Gastroesophageal sphincter (tissue), 3 donors: ENCODE results near the gene TAOK3.

ENCODE experiments used
- CTCF ChIP-seq, 4 experiments: fragments of 200-600 bp in 2 of 4; fragments of 450-650 bp in 2 of 4; sonication (generic) in 1 of 4; IDR thresholded peaks; one replicate each; pipeline ENCODE4 v1.5.1; 2017 to 2019; ENCODE audit warnings: antibody characterized with exemption in 4 of 4, mild to moderate bottlenecking in 2 of 4, moderate library complexity in 2 of 4
- POLR2A ChIP-seq, 2 donors: fragments of 450-650 bp; IDR thresholded peaks; one replicate each; pipeline ENCODE4 v1.6.1; 2017; ENCODE audit warnings: antibody characterized with exemption in 2 of 2, mild to moderate bottlenecking in 2 of 2, moderate library complexity in 1 of 2
- POLR2AphosphoS5 ChIP-seq: sonication (generic); formaldehyde crosslinking; IDR thresholded peaks from one replicate; pipeline ENCODE4 v1.6.1; 2017; ENCODE audit warnings: antibody characterized with exemption

DNA sequence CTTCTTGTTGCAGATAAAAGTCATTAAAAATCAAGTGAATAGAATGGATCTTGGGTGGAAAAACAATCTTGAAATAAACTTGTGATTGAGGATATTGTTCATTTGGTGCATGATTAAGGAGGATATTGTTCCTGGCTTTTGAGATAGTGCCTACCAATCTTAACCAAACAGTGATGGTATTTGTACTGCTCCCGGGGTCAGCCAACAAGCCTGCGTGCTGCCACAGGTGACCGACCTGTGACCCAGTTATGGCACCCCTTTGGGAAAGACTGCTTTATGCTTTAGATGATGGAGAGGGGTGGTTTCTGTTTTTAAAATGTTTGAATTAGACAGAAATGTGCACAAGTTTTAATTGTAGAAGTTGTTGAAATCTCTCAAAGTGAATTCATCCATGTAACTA lies 45.2 kb upstream of the TAOK3 start:
- TF ChIP-seq CTCF (IDR thresholded peaks at IDR 0.05) (no peak), POLR2AphosphoS5 (no peak), POLR2A (IDR thresholded peaks at IDR 0.05) (no peak)
